GM19455 (cell line): ENCODE results near the gene OAS2.
"Not testable (repeated sequence)": the region's sequence is repeated elsewhere in the genome, so short reads cannot be mapped to it uniquely, and the experiment has no call there.

Experiments
- ATAC-seq: cut with Tn5 transposase; IDR thresholded peaks from one replicate; pipeline ENCODE4 v1.9.1; 2021; ENCODE audit not compliant: unreplicated experiment

Gene OAS2

DNA sequence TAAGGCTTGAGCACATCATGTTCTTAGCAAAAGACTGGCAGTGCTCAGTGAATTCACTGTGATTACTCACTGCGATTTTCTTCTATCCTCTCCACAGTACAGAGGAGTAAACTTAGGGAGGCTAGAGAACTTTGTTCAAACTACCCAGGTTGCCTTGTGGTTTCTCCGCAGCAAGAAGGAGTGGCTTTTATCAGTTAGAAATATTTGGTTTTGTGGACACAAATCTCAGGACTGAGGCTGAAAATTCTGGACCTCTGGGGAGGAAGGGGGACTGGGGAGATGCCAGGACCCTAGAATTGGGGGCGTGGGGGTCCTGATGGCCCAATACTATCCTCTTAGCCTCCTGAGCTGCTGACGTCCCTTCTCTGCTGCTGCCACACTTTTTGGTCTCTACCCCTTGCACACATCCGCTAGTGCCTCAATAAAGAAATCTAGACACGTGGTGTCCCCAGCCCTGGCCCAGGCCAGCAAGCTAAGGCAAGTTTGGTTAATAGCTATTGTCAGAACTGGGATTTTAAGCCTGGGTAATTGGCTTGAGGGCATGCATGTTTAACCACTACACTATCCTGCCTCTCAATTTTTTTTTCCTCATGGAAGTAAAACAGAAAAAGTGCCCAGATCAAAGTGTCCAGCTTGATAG lies 842 bp downstream of the OAS2 start:
- no peak for ATAC-seq

GRCh38 chr12:112980491-112981158 lies 2.3 kb downstream of the OAS2 start:
- no peak for ATAC-seq

GRCh38 chr12:112985642-112986290 lies 7.4 kb downstream of the OAS2 start:
- ATAC-seq, result no peak

GRCh38 chr12:112986291-112986800 lies 8.0 kb downstream of the OAS2 start:
- no peak for ATAC-seq

GRCh38 chr12:112987561-112987960 lies 9.2 kb downstream of the OAS2 start:
- no peak for ATAC-seq

DNA sequence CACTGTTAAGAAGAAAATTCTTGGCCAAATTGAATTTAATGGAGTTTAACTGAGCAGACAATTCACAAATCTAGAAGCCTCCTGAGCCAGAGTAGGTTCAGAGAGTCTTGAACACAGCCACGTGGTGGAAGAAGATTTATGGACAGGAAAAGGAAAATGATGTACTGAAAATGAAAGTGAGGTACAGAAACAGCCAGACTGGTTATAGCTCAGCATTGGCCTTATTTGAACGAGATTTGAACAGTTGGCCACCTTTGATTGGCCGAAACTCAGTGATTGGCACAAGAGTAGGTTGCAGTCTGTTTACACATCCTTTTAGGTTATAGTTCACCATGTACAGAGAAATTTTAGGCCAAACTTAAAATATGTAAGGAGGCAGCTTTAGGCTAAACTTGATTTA lies 9.9 kb downstream of the OAS2 start:
- no peak for ATAC-seq

GRCh38 chr12:112988823-112989385 lies 10.6 kb downstream of the OAS2 start:
- not testable (repeated sequence) for ATAC-seq

DNA sequence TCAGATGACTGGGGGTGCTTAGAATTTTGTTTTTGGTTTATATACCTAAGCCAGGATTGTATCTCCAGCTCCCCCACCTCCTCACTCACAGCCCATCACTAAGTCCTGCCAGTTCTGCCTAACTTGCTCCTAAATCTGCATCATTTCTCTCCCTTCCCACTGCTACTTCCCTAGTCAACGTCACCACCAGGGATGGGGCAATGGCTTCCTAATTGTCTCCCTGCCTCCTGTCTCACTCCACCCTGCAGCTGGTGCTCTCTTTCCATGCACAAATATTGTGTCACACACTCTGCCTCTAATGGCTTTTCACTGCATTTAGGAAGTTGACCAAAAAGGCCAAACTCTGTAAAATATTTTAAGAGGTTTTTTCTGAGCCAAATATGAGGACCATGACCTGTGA lies 11.5 kb downstream of the OAS2 start:
- no peak for ATAC-seq

DNA sequence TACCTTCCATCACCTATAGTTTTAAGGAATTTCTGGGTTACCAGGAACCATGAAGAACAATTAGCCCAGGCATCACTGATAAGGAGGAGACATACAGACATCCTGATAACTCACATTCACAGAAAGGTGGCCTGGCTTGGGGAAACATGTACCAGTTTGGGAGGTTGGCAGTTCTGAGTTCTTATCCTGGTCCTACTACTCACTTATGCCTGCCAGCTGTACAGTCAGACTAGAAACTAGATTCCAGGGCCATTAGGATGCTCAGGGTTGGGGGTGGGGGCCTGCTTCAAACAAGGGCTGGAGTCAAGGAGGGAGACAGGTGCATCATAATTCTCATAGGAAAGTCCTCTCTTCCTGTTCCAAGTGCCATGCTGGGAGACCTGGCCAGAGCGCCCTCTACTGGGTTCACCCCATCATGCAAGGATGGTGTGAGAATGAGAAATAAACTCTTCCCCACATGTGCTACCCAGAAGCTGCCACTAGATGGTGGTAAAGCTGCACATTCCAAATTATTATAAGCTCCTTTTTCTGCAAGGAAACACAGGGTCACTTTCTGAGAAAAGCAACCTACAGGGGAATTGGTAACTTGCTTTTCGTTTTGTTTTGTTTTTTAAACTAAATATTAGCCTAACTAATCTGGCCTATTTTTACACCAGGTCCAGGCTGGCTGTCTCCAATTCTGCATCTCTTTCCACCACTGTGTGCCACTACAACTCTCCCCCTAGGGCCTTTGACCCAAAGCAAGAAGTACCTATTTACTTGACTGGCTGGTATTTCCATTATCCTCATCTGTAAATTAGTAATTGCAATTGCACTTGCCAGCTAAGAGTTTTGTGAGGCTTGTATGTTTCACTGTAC lies 14.5 kb downstream of the OAS2 start:
- ATAC-seq, result no peak

DNA sequence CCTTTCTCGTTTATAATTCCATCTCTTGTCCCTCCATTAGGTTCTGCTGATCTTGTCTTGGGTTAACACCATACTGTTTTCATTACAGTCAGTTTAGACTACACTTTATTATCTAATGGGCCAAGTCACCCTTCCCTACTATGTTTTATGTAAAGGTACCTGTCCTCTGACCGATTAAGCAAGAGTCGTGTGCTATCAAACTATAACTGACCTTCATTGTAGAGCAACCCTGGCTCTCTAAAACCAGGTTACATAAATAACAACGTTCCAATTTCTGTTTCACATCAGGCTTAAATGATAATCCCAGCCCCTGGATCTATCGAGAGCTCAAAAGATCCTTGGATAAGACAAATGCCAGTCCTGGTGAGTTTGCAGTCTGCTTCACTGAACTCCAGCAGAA lies 16.7 kb downstream of the OAS2 start:
- ATAC-seq, result no peak

GRCh38 chr12:112996501-112996900 lies 18.2 kb downstream of the OAS2 start:
- ATAC-seq, result no peak

GRCh38 chr12:112997506-112997905 lies 19.2 kb downstream of the OAS2 start:
- ATAC-seq, result no peak

DNA sequence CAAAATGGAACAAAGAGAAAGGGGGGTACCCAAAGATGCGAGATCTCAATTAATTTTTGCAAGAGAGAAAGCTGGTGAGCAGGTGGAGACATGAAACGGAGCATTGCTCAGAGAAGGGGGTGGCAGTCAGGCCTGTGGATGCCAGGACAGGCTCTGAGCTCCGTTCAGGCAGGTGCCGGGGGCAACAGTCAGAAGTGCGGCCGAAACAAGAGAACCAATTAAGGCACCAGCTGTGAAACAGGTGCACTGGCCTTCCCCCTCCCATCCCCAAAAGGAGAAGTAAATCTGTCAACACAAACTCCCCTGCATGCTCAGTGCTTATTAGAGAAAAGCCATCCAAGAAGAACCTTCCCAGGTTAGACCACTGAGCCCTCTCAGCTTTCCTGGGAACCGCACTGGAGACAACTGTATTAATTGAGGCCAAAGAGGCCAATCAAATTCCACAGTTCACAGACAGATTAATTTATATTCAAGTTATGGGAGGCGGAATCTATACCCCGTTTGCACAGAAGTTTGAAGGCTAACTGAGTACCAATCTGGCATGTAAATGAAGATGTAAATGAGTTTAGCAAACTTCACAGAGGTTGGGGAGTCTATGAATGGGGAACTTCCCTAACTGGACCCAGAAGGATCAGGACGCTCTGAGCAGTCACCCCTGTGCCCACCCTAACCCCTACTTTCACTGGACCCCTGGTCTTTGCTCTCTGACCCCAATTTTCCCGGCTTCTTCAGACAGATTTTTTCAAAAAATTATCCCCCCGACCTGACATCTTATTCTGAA lies 20.9 kb downstream of the OAS2 start:
- peak; percentile 88 for ATAC-seq

- ATAC-seq, result no peak
Observed at GRCh38 chr12:113000433-113000832, 22.1 kb downstream of the OAS2 start.

GRCh38 chr12:113002155-113002554 lies 23.8 kb downstream of the OAS2 start:
- ATAC-seq, result no peak

- ATAC-seq, result no peak
Observed at GRCh38 chr12:113002676-113003075, 24.4 kb downstream of the OAS2 start.

- ATAC-seq, result no peak
Observed at GRCh38 chr12:113003636-113004035, 25.3 kb downstream of the OAS2 start.

- no peak for ATAC-seq
Observed at GRCh38 chr12:113005762-113006161, 27.4 kb downstream of the OAS2 start.

DNA sequence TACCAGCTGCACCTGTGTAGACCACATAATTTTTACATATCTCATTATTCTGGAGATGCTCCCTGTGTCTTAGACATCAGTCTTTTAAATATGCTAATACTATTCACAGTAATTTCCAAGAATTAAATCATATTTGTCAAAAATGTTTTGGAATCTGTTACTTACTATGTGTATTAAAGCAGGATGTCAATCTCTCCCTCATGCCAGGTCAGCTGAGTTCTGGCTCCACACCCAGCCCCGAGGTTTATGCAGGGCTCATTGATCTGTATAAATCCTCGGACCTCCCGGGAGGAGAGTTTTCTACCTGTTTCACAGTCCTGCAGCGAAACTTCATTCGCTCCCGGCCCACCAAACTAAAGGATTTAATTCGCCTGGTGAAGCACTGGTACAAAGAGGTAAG lies 27.9 kb downstream of the OAS2 start:
- no peak for ATAC-seq

- ATAC-seq, result no peak
Observed at GRCh38 chr12:113006641-113007040, 28.3 kb downstream of the OAS2 start.
